Trophoblast cell (in vitro differentiated cells and primary cell): ENCODE measurements around the gene DOCK2.

Experiments
- DNase-seq, 2 donors: peaks; one replicate each; pipeline ENCODE4 v3.0.0-alpha.2; 2016
- H2AFZ ChIP-seq: 2 replicates; pipeline ENCODE4 v1.6.1; 2013; ENCODE audit warnings: low read length, moderate library complexity, mild to moderate bottlenecking; ENCODE audit not compliant: insufficient read depth, poor library complexity
- H2AK5ac ChIP-seq: 2 replicates; pipeline ENCODE4 v1.6.1; 2013; ENCODE audit warnings: mild to moderate bottlenecking, low read length
- H2BK120ac ChIP-seq: 2 replicates; pipeline ENCODE4 v1.6.1; 2013; ENCODE audit warnings: low read length, mild to moderate bottlenecking, moderate library complexity; ENCODE audit not compliant: insufficient read depth, poor library complexity
- H2BK12ac ChIP-seq: 2 replicates; pipeline ENCODE4 v1.6.1; 2013; ENCODE audit warnings: mild to moderate bottlenecking, low read length, moderate library complexity
- H2BK5ac ChIP-seq: 2 replicates; pipeline ENCODE4 v1.6.1; 2013; ENCODE audit warnings: low read length, low read depth, moderate library complexity, mild to moderate bottlenecking; ENCODE audit not compliant: poor library complexity
- H3K14ac ChIP-seq: 2 replicates; pipeline ENCODE4 v1.6.1; 2013; ENCODE audit warnings: mild to moderate bottlenecking, low read length
- H3K18ac ChIP-seq: 2 replicates; pipeline ENCODE4 v1.6.1; 2013; ENCODE audit warnings: mild to moderate bottlenecking, low read length
- H3K23ac ChIP-seq: 2 replicates; pipeline ENCODE4 v1.6.1; 2013; ENCODE audit warnings: low read length
- H3K27ac ChIP-seq: 2 replicates; pipeline ENCODE4 v1.5.1; 2013; ENCODE audit warnings: low read depth, mild to moderate bottlenecking, inconsistent platforms, low read length, moderate library complexity
- H3K27me3 ChIP-seq: 2 replicates; pipeline ENCODE4 v1.6.1; 2013; ENCODE audit warnings: inconsistent platforms, mild to moderate bottlenecking, low read length, moderate library complexity; ENCODE audit not compliant: insufficient read depth
- H3K36me3 ChIP-seq, 2 experiments: 1 replicate in 1 of 2; 2 replicates in 1 of 2; pipeline ENCODE4 v1.6.1; 2013; ENCODE audit warnings: low read length in 2 of 2, mild to moderate bottlenecking in 2 of 2, moderate library complexity in 1 of 2; ENCODE audit not compliant: insufficient read depth in 2 of 2, control insufficient read depth in 1 of 2
- H3K4ac ChIP-seq: 2 replicates; pipeline ENCODE4 v1.6.1; 2013; ENCODE audit warnings: low read depth, mild to moderate bottlenecking, low read length, moderate library complexity
- H3K4me1 ChIP-seq, 2 experiments: 1 replicate in 1 of 2; 2 replicates in 1 of 2; pipeline ENCODE4 v1.6.1; 2013; ENCODE audit warnings: low read length in 2 of 2, mild to moderate bottlenecking in 2 of 2, moderate library complexity in 1 of 2; ENCODE audit not compliant: insufficient read depth in 2 of 2, control insufficient read depth in 1 of 2
- H3K4me2 ChIP-seq: 2 replicates; pipeline ENCODE4 v1.6.1; 2013; ENCODE audit warnings: inconsistent platforms, mild to moderate bottlenecking, low read length, moderate library complexity
- H3K4me3 ChIP-seq: 2 replicates; pipeline ENCODE4 v1.5.1; 2013; ENCODE audit warnings: mild to moderate bottlenecking, low read depth, low read length, inconsistent platforms
- H3K79me1 ChIP-seq: one replicate; pipeline ENCODE4 v1.6.1; 2013; ENCODE audit warnings: low read length
- H3K79me2 ChIP-seq: 2 replicates; pipeline ENCODE4 v1.6.1; 2013; ENCODE audit warnings: low read length, mild to moderate bottlenecking; ENCODE audit not compliant: control insufficient read depth, insufficient read depth, poor library complexity
- H3K9ac ChIP-seq: 2 replicates; pipeline ENCODE4 v1.6.1; 2013; ENCODE audit warnings: mild to moderate bottlenecking, low read length
- H3K9me3 ChIP-seq: 2 replicates; pipeline ENCODE4 v1.6.1; 2013; ENCODE audit warnings: low read depth, mild to moderate bottlenecking, control low read depth, inconsistent platforms, low read length; ENCODE audit not compliant: insufficient read depth
- H4K12ac ChIP-seq: 2 replicates; pipeline ENCODE4 v1.6.1; 2013; ENCODE audit warnings: low read depth, mild to moderate bottlenecking, low read length, moderate library complexity
- H4K8ac ChIP-seq: 2 replicates; pipeline ENCODE4 v1.6.1; 2013; ENCODE audit warnings: low read depth, mild to moderate bottlenecking, low read length, moderate library complexity
- H4K91ac ChIP-seq: one replicate; pipeline ENCODE4 v1.6.1; 2013; ENCODE audit warnings: low read depth, mild to moderate bottlenecking, low read length, moderate library complexity
- WGBS: extraction: QIAGEN DNeasy Blood & Tissue Kit; methylation state at CpG from one replicate; pipeline ENCODE4 v1.1.7; 2013; ENCODE audit warnings: missing lambda C conversion rate; ENCODE audit not compliant: insufficient read length, insufficient coverage; ENCODE audit errors: extremely low coverage; 5-methylcytosine and 5-hydroxymethylcytosine counted together

Gene DOCK2

DNA sequence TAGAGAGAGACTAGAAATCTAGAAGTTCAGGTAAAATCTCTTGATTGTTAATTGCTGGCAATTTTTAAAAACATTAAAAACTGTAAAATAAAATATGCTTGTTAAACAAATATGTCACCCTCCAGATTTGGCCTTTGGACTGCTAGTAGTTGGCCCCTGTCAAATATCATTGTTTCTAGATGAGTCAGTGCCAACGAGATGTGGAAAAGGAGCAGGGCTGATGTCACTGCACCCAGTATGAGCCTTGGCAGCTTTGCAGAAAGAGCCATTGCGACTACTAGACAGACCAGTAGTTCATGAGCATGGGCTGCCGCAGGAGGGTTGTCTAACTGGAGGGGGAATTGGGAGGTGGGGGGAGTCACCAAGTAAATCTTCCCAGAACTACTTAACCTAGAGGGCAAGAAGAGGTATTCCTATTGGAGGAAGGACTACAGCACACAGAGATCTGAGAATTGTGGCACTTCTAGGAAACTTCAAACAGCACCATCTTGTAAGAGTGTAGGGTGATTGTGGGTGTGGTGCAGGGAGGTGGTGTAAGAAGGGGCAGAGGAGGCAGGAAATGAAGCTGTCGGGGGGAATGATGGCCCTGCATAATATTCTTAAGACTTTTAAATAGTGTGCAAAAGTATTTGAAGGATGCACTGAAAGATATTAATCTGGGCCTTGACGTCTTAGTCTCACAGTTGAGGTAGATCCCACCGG is 7.1 kb upstream of the DOCK2 start:
- Histone ChIP-seq H3K9ac (no peak overlapping the region), H3K4ac (no peak overlapping the region), H3K36me3 (no peaks in the 10 kb centered on the region), H3K14ac (no peak overlapping the region), H2BK12ac (no peak overlapping the region), H2AFZ (no peak overlapping the region), H3K79me1 (no peaks in the 10 kb centered on the region), H4K8ac (no peak overlapping the region), H3K27me3 (no peaks in the 10 kb centered on the region), H3K27ac (no peak overlapping the region), H2BK120ac (no peak overlapping the region), H4K91ac (no peak overlapping the region), H3K4me2 (no peak overlapping the region), H3K4me3 (no peak overlapping the region), H3K79me2 (no peaks in the 10 kb centered on the region), H3K18ac (no peak overlapping the region), H2BK5ac (no peak overlapping the region), H3K4me1 (no peaks in the 10 kb centered on the region), H2AK5ac (no peak overlapping the region), H3K9me3 (no peaks in the 10 kb centered on the region), H3K23ac (no peak overlapping the region), H4K12ac (no peak overlapping the region)
- WGBS = no CpG with 5 or more reads among the region's 6 CpGs
- peak; percentile 49 to 68 for DNase-seq

DNA sequence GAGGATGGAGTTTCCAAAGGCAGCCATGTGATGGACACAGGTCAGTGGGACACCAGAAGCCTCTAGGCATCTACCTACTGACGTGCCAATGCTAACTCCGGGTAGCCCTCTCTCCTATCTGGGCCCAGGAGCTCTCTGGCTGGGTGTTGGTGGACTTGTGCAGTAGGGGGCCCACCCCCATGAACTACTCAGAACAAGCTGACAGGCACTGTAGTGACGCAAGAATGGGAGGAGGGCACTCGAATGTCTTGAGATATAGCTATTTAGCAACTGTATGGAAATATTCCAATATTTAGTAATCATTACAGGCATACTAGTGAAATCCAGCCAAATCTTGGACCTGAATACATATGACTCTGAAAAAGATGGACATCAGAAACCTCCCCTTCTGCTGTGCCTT is 5.7 kb upstream of the DOCK2 start:
- DNase-seq = no peak

DNA sequence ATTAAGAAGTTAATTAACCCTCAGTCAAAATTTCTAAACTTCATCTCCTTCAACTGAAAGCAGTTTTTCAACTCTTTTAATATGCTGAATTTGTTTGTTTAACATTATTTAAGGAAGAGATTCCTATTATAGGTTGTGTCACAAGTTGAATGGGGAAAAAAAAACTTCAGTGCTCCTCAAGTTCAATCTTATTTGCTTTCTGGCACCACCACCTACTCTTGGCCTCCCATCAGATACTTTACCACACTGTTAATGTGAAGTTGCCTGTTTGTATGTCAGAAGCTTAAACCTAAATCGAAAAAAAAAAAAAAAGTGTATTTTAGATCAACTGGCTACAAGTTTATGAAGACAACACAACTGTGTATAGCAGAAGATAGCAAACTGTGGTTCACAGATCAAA is 4.1 kb upstream of the DOCK2 start:
- peaks cover 18% of the 10 kb centered on the region for H3K27me3 ChIP-seq
- no peak overlapping the region for H4K12ac ChIP-seq
- peaks cover 8% of the 10 kb centered on the region for H3K9me3 ChIP-seq
- H2AFZ ChIP-seq = no peak overlapping the region
- H3K27ac ChIP-seq = no peak overlapping the region
- H3K4me2 ChIP-seq = no peak overlapping the region
- H3K79me2 ChIP-seq = no peaks in the 10 kb centered on the region
- WGBS = no CpG with 5 or more reads among the region's 1 CpG
- H3K4ac ChIP-seq = no peak overlapping the region
- no peak overlapping the region for H3K14ac ChIP-seq
- H3K9ac ChIP-seq = no peak overlapping the region
- H3K4me3 ChIP-seq = no peak overlapping the region
- H2BK120ac ChIP-seq = no peak overlapping the region
- no peak overlapping the region for H3K18ac ChIP-seq
- no peaks in the 10 kb centered on the region for H3K36me3 ChIP-seq
- H2AK5ac ChIP-seq = no peak overlapping the region
- no peak for DNase-seq
- no peak overlapping the region for H4K8ac ChIP-seq
- H3K79me1 ChIP-seq = no peaks in the 10 kb centered on the region
- H3K23ac ChIP-seq = no peak overlapping the region
- H2BK12ac ChIP-seq = no peak overlapping the region
- H3K4me1 ChIP-seq = peaks cover 0 to 6% of the 10 kb centered on the region in 2 experiments
- no peak overlapping the region for H2BK5ac ChIP-seq
- H4K91ac ChIP-seq = no peak overlapping the region

More for the DNA sequence above, 5.7 kb upstream of the DOCK2 start:
- H2BK12ac ChIP-seq = no peak overlapping the region
- H2AFZ ChIP-seq = no peak overlapping the region
- no peak overlapping the region for H4K8ac ChIP-seq
- H3K4me3 ChIP-seq = no peak overlapping the region
- H2BK5ac ChIP-seq = no peak overlapping the region
- H3K36me3 ChIP-seq = no peaks in the 10 kb centered on the region
- no peak overlapping the region for H4K91ac ChIP-seq
- no peaks in the 10 kb centered on the region for H3K4me1 ChIP-seq
- H3K9me3 ChIP-seq = no peaks in the 10 kb centered on the region
- no peak overlapping the region for H3K23ac ChIP-seq
- WGBS = no CpG with 5 or more reads among the region's 4 CpGs
- peaks cover 3% of the 10 kb centered on the region for H3K27me3 ChIP-seq
- no peak overlapping the region for H3K14ac ChIP-seq
- no peak overlapping the region for H3K18ac ChIP-seq
- no peak overlapping the region for H3K4me2 ChIP-seq
- H4K12ac ChIP-seq = no peak overlapping the region
- H3K79me2 ChIP-seq = no peaks in the 10 kb centered on the region
- no peak overlapping the region for H2AK5ac ChIP-seq
- no peak overlapping the region for H3K27ac ChIP-seq
- H3K4ac ChIP-seq = no peak overlapping the region
- no peak overlapping the region for H2BK120ac ChIP-seq
- H3K79me1 ChIP-seq = no peaks in the 10 kb centered on the region
- H3K9ac ChIP-seq = no peak overlapping the region

DNA sequence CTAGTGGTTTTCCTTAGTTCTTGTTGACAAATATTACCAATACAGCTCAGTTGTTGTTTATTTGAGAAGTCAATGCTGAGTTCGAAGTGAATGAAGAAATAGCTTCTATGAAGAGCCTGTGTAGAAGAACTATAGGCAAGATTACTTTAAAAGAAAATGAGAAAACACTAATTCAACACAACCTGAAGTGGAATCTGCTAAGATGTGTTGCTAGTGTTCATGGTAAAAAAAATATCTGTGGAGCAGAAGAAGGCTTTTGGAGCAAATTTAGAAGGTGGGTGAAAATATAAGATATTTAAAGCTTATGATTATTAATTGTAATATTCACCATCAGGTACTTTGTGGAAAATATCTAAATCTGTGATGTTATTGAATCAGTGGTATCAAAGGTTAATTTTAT is 2.5 kb upstream of the DOCK2 start:
- Histone ChIP-seq H3K4me3 (no peak overlapping the region), H3K9ac (no peak overlapping the region), H3K79me2 (no peaks in the 10 kb centered on the region), H3K23ac (no peak overlapping the region), H3K27ac (no peak overlapping the region), H4K91ac (no peak overlapping the region), H2BK12ac (no peak overlapping the region), H3K27me3 (peaks cover 19% of the 10 kb centered on the region), H2AFZ (no peak overlapping the region), H3K36me3 (no peaks in the 10 kb centered on the region), H3K4me1 (peaks cover 0 to 6% of the 10 kb centered on the region in 2 experiments), H4K8ac (no peak overlapping the region), H4K12ac (no peak overlapping the region), H3K79me1 (no peaks in the 10 kb centered on the region), H2AK5ac (no peak overlapping the region), H3K9me3 (peaks cover 8% of the 10 kb centered on the region), H3K14ac (no peak overlapping the region), H3K18ac (no peak overlapping the region), H2BK120ac (no peak overlapping the region), H3K4me2 (no peak overlapping the region), H3K4ac (no peak overlapping the region), H2BK5ac (no peak overlapping the region)
- DNase-seq = no peak
- no CpG with 5 or more reads among the region's 1 CpG for WGBS
